Activated T-helper 2 cell treated with anti-CD3 and anti-CD28 coated beads, Interferon-gamma antibody, Interleukin-2, Interleukin-4, amounts not matched to agents 10 μg/mL and 5 μg/mL and 100 μg/mL, durations not matched to agents 14 hours and 24 hours and 36 hours (primary cell): Measurements from ENCODE around the gene RETREG1. TPM values are rescaled to one million over a fixed set of nuclear protein-coding genes. Genes with fewer than 3 reads are reported as not detected.
"Not testable (repeated sequence)": the region's sequence is repeated elsewhere in the genome, so short reads cannot be mapped to it uniquely, and the experiment has no call there.

Experiments
- DNase-seq: peaks from one replicate; pipeline ENCODE4 v3.0.0; 2021; ENCODE audit warnings: low spot score
- H3K27ac Mint-ChIP-seq: one replicate; pipeline ENCODE4 v1.8.0; 2021; ENCODE audit warnings: mixed read lengths
- H3K27me3 Mint-ChIP-seq: one replicate; pipeline ENCODE4 v1.8.0; 2021; ENCODE audit warnings: low read depth, mixed read lengths
- H3K36me3 Mint-ChIP-seq: one replicate; pipeline ENCODE4 v1.8.0; 2021; ENCODE audit warnings: low read depth, mixed read lengths
- H3K4me1 Mint-ChIP-seq: one replicate; pipeline ENCODE4 v1.8.0; 2021; ENCODE audit warnings: low read depth, mixed read lengths
- H3K4me3 Mint-ChIP-seq: one replicate; pipeline ENCODE4 v1.8.0; 2021; ENCODE audit warnings: low read depth, mild to moderate bottlenecking, moderate library complexity, mixed read lengths
- H3K9me3 Mint-ChIP-seq: one replicate; pipeline ENCODE4 v1.8.0; 2021; ENCODE audit warnings: mixed read lengths
- intact Hi-C: fragments of 100-400 bp; cut with micrococcal nuclease; formaldehyde crosslinking; loops from one replicate; pipeline ENCODE4 v1.15.1; 2023
- total RNA-seq: library from RNA; stranded (reverse); gene quantifications from 2 replicates; pipeline ENCODE4 v1.2.3, GENCODE V29; 2022

RETREG1 gene
- total RNA-seq, 1 donor from 2014 or later, result 28.0 TPM

DNA sequence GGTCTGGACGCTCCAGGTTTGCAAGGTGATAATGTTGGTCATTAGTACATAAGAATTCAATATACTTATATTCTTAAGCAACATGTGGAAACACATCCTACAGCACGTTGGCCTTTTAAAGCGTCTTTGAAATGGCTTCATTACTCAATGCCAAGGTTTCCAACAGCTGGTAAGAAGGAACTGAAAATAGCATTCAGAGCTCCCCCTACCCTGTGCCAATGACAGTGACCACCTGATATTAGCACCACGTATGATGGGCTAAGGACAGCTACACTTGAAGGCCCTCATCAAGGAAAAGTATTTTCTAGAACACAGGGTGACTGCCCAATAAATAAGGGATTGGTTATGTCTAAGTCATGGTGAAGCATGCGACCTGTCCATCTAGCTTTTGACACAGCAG, 161.1 kb downstream of the RETREG1 start:
- intact Hi-C loops, result loop anchor here (1.0 to 10.0 kb wide), 4 partner anchors 10 to 329 kb away; partner anchors contain the start of gene ZNF622
- Mint-ChIP-seq H3K27me3 (no peaks in the 10 kb centered on the region), H3K9me3 (no peaks in the 10 kb centered on the region), H3K36me3 (peaks cover 80% of the 10 kb centered on the region), H3K4me1 (peaks cover 42% of the 10 kb centered on the region), H3K27ac (peak overlapping the region; percentile 89), H3K4me3 (peak overlapping the region; percentile 30)
- DNase-seq, result no peak

GRCh38 chr5:16454686-16455085, 162.1 kb downstream of the RETREG1 start:
- Mint-ChIP-seq H3K27me3 (no peaks in the 10 kb centered on the region), H3K36me3 (peaks cover 82% of the 10 kb centered on the region), H3K4me1 (peaks cover 35% of the 10 kb centered on the region), H3K27ac (peak overlapping the region; percentile 13), H3K9me3 (no peaks in the 10 kb centered on the region), H3K4me3 (no peak overlapping the region)
- DNase-seq, result no peak
- intact Hi-C loops, result loop anchor here (10.0 kb wide), 1 partner anchor 330 kb away; no protein-coding TSS in a partner anchor

DNA sequence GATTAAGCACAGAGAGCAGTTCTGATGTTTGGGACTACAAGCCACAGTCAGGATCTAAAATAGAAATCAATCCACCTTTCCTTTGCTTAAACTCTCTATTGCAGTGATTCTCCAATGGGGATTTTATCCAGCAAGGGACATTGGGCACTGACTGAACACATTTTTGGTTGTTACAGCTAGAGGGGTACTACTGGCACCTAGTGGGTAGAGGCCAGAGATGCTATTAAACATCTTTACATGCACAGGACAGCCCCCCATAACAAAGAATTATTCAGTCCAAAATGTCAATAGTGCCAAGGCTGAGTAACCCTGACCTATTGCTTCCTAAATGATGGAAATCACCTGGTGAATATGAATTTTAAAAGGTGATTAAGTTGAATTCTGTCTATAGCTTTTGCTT, 163.2 kb downstream of the RETREG1 start:
- intact Hi-C loops, result loop anchor here (10.0 kb wide), 1 partner anchor 331 kb away; no protein-coding TSS in a partner anchor
- no peak for DNase-seq
- Mint-ChIP-seq H3K4me3 (no peak overlapping the region), H3K27me3 (no peaks in the 10 kb centered on the region), H3K27ac (no peak overlapping the region), H3K9me3 (no peaks in the 10 kb centered on the region), H3K36me3 (peaks cover 87% of the 10 kb centered on the region), H3K4me1 (peaks cover 27% of the 10 kb centered on the region)

DNA sequence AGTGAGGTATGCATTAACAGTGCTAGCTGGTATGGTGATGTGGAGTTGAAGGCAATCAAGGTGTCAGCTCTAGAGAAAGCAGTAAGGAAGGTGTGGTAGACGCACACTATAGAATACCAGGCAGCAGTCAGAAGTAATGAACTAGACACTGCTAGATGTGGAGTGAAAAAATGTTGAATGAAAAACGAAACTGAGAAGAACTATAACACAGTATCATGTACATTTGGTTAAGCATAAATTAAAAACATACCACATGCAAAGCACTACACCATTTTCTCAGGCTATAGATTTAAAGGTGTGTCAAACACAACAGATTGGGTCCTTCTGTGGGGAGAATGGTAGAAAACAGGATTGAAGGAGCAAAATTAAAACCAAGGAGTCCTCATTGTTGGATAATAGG, 166.6 kb downstream of the RETREG1 start:
- intact Hi-C loops, result loop anchor here (10.0 kb wide), 1 partner anchor 335 kb away; no protein-coding TSS in a partner anchor
- peaks cover 6% of the 10 kb centered on the region for H3K4me1 Mint-ChIP-seq
- H3K27me3 Mint-ChIP-seq, result no peaks in the 10 kb centered on the region
- H3K4me3 Mint-ChIP-seq, result no peak overlapping the region
- no peaks in the 10 kb centered on the region for H3K9me3 Mint-ChIP-seq
- H3K36me3 Mint-ChIP-seq, result peaks cover 85% of the 10 kb centered on the region
- H3K27ac Mint-ChIP-seq, result no peak overlapping the region
- no peak for DNase-seq

DNA sequence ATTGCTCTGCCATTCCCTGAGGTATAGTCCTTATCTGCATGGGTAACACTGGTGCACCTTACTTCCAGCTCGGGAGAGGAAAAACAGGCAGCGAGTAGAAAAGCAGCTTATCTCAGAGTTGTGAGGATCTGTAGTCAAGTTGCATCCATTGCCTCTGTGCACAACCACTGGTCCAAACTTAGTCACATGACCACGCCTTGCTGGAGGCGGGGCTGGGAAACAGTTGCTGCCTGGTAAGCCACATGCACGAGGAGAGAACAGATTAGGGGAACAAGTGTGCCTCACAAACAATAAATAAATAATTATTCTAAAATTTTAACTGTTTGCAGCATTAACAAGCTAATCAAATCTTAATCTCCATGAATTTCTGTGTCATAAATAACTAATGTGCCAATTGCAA, 169.8 kb downstream of the RETREG1 start:
- Mint-ChIP-seq H3K27ac (no peak overlapping the region), H3K4me1 (peaks cover 1% of the 10 kb centered on the region), H3K27me3 (no peaks in the 10 kb centered on the region), H3K36me3 (peaks cover 60% of the 10 kb centered on the region), H3K4me3 (no peak overlapping the region), H3K9me3 (no peaks in the 10 kb centered on the region)
- intact Hi-C loops, result no loop called here
- no peak for DNase-seq

DNA sequence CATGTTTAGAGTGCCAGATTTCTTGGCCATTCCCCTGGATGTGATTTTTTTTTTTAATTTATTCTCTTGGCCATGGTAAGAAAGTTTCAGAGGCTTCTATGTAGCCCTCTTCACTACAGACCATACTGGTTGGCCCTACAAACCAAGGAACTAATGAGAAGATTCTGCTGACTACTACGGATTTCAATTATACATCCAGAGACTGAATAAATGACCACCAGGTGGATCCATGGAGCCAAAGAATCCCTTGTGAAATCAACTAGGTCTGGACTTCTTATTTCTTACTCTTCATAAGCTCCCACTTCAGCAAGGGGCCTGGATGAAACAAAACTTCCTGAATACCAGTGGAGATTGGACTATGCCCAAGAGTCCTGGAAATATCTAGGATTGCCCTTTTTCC, 178.8 kb downstream of the RETREG1 start:
- Mint-ChIP-seq H3K4me1 (no peaks in the 10 kb centered on the region), H3K4me3 (no peak overlapping the region), H3K36me3 (no peaks in the 10 kb centered on the region), H3K9me3 (no peaks in the 10 kb centered on the region), H3K27me3 (peaks cover 5% of the 10 kb centered on the region), H3K27ac (no peak overlapping the region)
- DNase-seq, result no peak
- intact Hi-C loops, result no loop called here

- H3K4me1 Mint-ChIP-seq, H3K36me3 Mint-ChIP-seq, intact Hi-C loops, H3K9me3 Mint-ChIP-seq, H3K27me3 Mint-ChIP-seq, DNase-seq, H3K4me3 Mint-ChIP-seq, H3K27ac Mint-ChIP-seq: not testable (repeated sequence)
These were observed 180.6 kb downstream of the RETREG1 start for GRCh38 chr5:16436065-16436682.

- no peak overlapping the region for H3K27ac Mint-ChIP-seq
- H3K4me1 Mint-ChIP-seq, result no peaks in the 10 kb centered on the region
- peaks cover 9% of the 10 kb centered on the region for H3K27me3 Mint-ChIP-seq
- H3K9me3 Mint-ChIP-seq, result no peaks in the 10 kb centered on the region
- intact Hi-C loops, result no loop called here
- H3K4me3 Mint-ChIP-seq, result no peak overlapping the region
- H3K36me3 Mint-ChIP-seq, result no peaks in the 10 kb centered on the region
- DNase-seq, result no peak
These were observed 185.3 kb downstream of the RETREG1 start for GRCh38 chr5:16431490-16431889.

- peaks cover 9% of the 10 kb centered on the region for H3K27me3 Mint-ChIP-seq
- no peak overlapping the region for H3K27ac Mint-ChIP-seq
- no peak overlapping the region for H3K4me3 Mint-ChIP-seq
- no peaks in the 10 kb centered on the region for H3K9me3 Mint-ChIP-seq
- H3K36me3 Mint-ChIP-seq, result no peaks in the 10 kb centered on the region
- intact Hi-C loops, result no loop called here
- H3K4me1 Mint-ChIP-seq, result no peaks in the 10 kb centered on the region
- no peak for DNase-seq
These were observed 186.3 kb downstream of the RETREG1 start for GRCh38 chr5:16430349-16431089.

GRCh38 chr5:16428359-16428758, 188.4 kb downstream of the RETREG1 start:
- no peak overlapping the region for H3K27ac Mint-ChIP-seq
- H3K4me3 Mint-ChIP-seq, result no peak overlapping the region
- no peaks in the 10 kb centered on the region for H3K36me3 Mint-ChIP-seq
- H3K9me3 Mint-ChIP-seq, result no peaks in the 10 kb centered on the region
- H3K4me1 Mint-ChIP-seq, result no peaks in the 10 kb centered on the region
- H3K27me3 Mint-ChIP-seq, result peaks cover 4% of the 10 kb centered on the region
- no peak for DNase-seq
- intact Hi-C loops, result no loop called here

DNA sequence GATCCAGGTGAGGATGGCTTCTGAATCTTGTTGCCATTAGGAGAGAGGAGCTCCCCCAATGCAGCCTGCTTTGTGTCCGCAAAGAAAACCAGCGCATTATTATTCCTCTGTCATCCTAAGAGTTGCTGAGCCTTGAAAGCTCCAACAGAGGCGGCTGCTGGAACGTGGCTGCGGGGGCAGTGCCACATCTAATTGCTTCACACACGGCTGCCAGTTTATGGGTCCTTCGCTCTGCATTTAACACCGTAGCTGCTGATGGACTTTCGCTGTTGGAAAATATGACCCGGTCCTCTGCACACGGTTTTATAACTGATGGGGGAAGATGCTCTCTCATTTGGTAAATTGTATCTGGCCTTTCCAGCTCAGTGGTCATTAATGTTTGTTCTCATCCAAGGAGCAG, 189.2 kb downstream of the RETREG1 start:
- intact Hi-C loops, result no loop called here
- Mint-ChIP-seq H3K4me3 (no peak overlapping the region), H3K27ac (no peak overlapping the region), H3K27me3 (peaks cover 4% of the 10 kb centered on the region), H3K36me3 (no peaks in the 10 kb centered on the region), H3K9me3 (no peaks in the 10 kb centered on the region), H3K4me1 (no peaks in the 10 kb centered on the region)
- DNase-seq, result no peak
